ENCODE data around the gene TEX22. TPM values are rescaled to one million over a fixed set of nuclear protein-coding genes. Genes with fewer than 3 reads are reported as not detected.
A peak's percentile ranks its signal among the peaks of the same experiment; 100 is the strongest.

The TEX22 gene
- total RNA-seq, 1 experiment from 2014 or later = 0.87 TPM

DNA sequence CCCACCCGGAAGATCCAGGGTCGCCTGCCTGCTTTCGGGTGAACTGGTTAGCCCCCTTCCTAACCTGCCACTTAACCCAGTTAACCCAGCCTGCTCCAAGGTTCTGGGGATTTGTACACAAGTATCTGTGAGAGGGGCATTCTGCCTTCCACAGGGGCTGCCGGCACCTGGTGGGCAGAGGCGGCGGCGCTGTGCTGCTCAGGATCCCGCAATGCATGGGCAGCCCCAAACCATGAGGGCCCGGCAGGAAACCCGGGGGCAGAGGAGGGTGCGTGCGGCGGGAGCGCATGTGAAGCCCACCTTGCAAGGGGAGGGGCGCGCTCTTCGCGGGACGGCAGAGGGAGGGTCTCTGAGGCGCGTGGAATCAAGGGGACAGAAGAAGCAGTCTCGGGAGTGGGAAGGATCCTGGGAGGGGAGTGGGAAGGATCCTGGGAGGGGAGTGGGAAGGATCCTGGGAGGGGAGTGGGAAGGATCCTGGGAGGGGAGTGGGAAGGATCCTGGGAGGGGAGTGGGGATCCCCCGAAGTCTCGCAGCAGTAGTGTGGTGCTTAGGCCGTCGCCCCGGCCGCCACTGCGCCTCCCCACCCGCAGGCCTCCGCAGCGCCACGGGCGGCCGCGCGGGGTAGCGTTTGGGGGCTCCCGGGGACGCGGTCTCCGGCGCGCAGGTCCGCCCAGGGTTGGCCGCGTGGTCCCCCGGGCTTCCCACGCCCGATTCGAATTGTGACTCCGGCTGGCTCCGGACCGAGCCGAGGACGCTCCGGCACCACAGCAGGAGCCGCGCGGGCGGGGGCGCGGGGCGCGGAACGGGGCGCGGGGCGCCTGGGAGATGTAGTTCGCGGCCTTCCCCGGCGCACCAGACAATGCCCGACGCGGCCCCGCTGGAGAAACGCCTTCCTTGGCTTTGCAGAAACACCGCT is 16.4 kb downstream of the TEX22 start (continued):
- TF ChIP-seq E2F1 (CRISPR knock-in tag; IDR thresholded peaks at IDR 0.05) = no peak
- TF ChIP-seq NR1H2 (CRISPR knock-in tag; IDR thresholded peaks at IDR 0.05) = no peak
- 0 out of 2 replicates have a peak, but pooled peaks have one; percentile 38 for TF ChIP-seq ARID4B (CRISPR knock-in tag; IDR thresholded peaks at IDR 0.05; ENCODE audit: borderline replicate concordance)
- TF ChIP-seq GTF2I (CRISPR knock-in tag; conservative IDR thresholded peaks at IDR 0.05) = no peak
- no peak for TF ChIP-seq NFATC4 (CRISPR knock-in tag; IDR thresholded peaks at IDR 0.05)
- TF ChIP-seq RELA (CRISPR knock-in tag; IDR thresholded peaks at IDR 0.05; ENCODE audit: borderline replicate concordance) = no peak
- TF ChIP-seq, protein P1, sequence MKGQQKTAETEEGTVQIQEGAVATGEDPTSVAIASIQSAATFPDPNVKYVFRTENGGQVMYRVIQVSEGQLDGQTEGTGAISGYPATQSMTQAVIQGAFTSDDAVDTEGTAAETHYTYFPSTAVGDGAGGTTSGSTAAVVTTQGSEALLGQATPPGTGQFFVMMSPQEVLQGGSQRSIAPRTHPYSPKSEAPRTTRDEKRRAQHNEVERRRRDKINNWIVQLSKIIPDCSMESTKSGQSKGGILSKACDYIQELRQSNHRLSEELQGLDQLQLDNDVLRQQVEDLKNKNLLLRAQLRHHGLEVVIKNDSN (CRISPR knock-in tag; IDR thresholded peaks at IDR 0.05) = no peak
- TF ChIP-seq CTCF (IDR thresholded peaks at IDR 0.05) = peak; percentile 36; the same call in 1 of the 2 replicates
- no peak for TF ChIP-seq EMX1 (CRISPR knock-in tag; IDR thresholded peaks at IDR 0.05)
- no peak for TF ChIP-seq ZNF121 (CRISPR knock-in tag; IDR thresholded peaks at IDR 0.05)
- no peak for TF ChIP-seq FOXJ3 (CRISPR knock-in tag; IDR thresholded peaks at IDR 0.05; ENCODE audit: borderline replicate concordance)

GRCh38 chr14:105415481-105416428 is 17.4 kb downstream of the TEX22 start:
- Mint-ChIP-seq H3K36me3 (peaks cover 7% of the 10 kb centered on the region), H3K4me3 (peak overlapping the region; percentile 63), H3K9me3 (no peaks in the 10 kb centered on the region), H3K4me1 (peaks cover 11% of the 10 kb centered on the region), H3K27me3 (ENCODE audit: low read depth) (peaks cover 60% of the 10 kb centered on the region), H3K27ac (no peak overlapping the region)
- ChIA-PET CTCF (interaction anchor here (0.6 to 1.1 kb wide), 3 partner anchors 38 to 70 kb away, joined by 3 read pairs; no protein-coding TSS in a partner anchor), POLR2A (no interaction called here)
- ATAC-seq (no peak), DNase-seq (ENCODE audit: low spot score) (no peak)
- TF ChIP-seq TP53 (CRISPR knock-in tag; IDR thresholded peaks at IDR 0.05) (no peak), TCF7 (CRISPR knock-in tag; IDR thresholded peaks at IDR 0.05; ENCODE audit: low read depth) (no peak), GRHL2 (CRISPR knock-in tag; IDR thresholded peaks at IDR 0.05; ENCODE audit: insufficient replicate concordance, severe bottlenecking) (no peak), MYBL2 (CRISPR knock-in tag; IDR thresholded peaks at IDR 0.05) (no peak), ESRRA (CRISPR knock-in tag; IDR thresholded peaks at IDR 0.05; ENCODE audit: borderline replicate concordance) (no peak), MXD4 (CRISPR knock-in tag; IDR thresholded peaks at IDR 0.05; ENCODE audit: borderline replicate concordance) (no peak), ATF1 (CRISPR knock-in tag; IDR thresholded peaks at IDR 0.05) (no peak), RORB (CRISPR knock-in tag; IDR thresholded peaks at IDR 0.05) (no peak), ZNF138 (CRISPR knock-in tag; conservative IDR thresholded peaks at IDR 0.05) (no peak), MLX (CRISPR knock-in tag; IDR thresholded peaks at IDR 0.05) (no peak), NFE2L1 (CRISPR knock-in tag; IDR thresholded peaks at IDR 0.05) (no peak)
- TF ChIP-seq, protein P2, sequence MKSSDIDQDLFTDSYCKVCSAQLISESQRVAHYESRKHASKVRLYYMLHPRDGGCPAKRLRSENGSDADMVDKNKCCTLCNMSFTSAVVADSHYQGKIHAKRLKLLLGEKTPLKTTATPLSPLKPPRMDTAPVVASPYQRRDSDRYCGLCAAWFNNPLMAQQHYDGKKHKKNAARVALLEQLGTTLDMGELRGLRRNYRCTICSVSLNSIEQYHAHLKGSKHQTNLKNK (CRISPR knock-in tag; IDR thresholded peaks at IDR 0.05) = no peak

Measured in WTC11 (cell line).